HTR-8/SVneo (cell line): Measurements from ENCODE around the gene NAALADL1.
A peak's percentile ranks its signal among the peaks of the same experiment; 100 is the strongest.

Source experiments
- DNase-seq: peaks from one replicate; pipeline ENCODE4 v3.0.0; 2011; ENCODE audit warnings: low spot score, mixed read lengths; ENCODE audit not compliant: insufficient read length
- FAIRE-seq: peaks from 2 replicates; lab custom pipeline; 2011; peaks lifted over from hg19 to GRCh38; lab: Jason Lieb, UNC

Gene NAALADL1

GRCh38 chr11:65058419-65059054 lies at the start of gene NAALADL1:
Gene NAALADL1, minus strand, starts transcription at chr11:65058553. Its CDS starts 32 bp downstream, at chr11:65058521.
- no peak for DNase-seq
- FAIRE-seq = no peak

GRCh38 chr11:65107751-65108468 lies 49.6 kb upstream of the NAALADL1 start:
- DNase-seq (no peak), FAIRE-seq (no peak)

- DNase-seq = no peak
- no peak for FAIRE-seq
Observed at GRCh38 chr11:65107078-65107477, 48.7 kb upstream of the NAALADL1 start.

- FAIRE-seq (no peak), DNase-seq (no peak)
Observed at GRCh38 chr11:65104628-65105027, 46.3 kb upstream of the NAALADL1 start.

- DNase-seq = no peak
- FAIRE-seq = no peak
Observed at GRCh38 chr11:65103476-65103875, 45.1 kb upstream of the NAALADL1 start.

- no peak for FAIRE-seq
- DNase-seq = no peak
Observed at GRCh38 chr11:65102142-65103095, 44.1 kb upstream of the NAALADL1 start.

- FAIRE-seq (no peak), DNase-seq (no peak)
Observed at GRCh38 chr11:65100674-65101350, 42.5 kb upstream of the NAALADL1 start.

GRCh38 chr11:65096926-65097325 lies 38.6 kb upstream of the NAALADL1 start:
- DNase-seq (no peak), FAIRE-seq (no peak)

- FAIRE-seq = no peak
- peak; percentile 90 for DNase-seq
Observed at GRCh38 chr11:65095974-65096806, 37.8 kb upstream of the NAALADL1 start, which contains the start of gene VPS51. Gene VPS51, plus strand, starts transcription at chr11:65096214. Its CDS starts 37 bp downstream, at chr11:65096251.

GRCh38 chr11:65095427-65095826 lies 37.1 kb upstream of the NAALADL1 start:
- FAIRE-seq (no peak), DNase-seq (no peak)

GRCh38 chr11:65090628-65091027 lies 32.3 kb upstream of the NAALADL1 start:
- DNase-seq (no peak), FAIRE-seq (no peak)

- no peak for DNase-seq
- FAIRE-seq = no peak
Observed at GRCh38 chr11:65089621-65090020, 31.3 kb upstream of the NAALADL1 start.

- DNase-seq = no peak
- no peak for FAIRE-seq
Observed at GRCh38 chr11:65087827-65088226, 29.5 kb upstream of the NAALADL1 start.

GRCh38 chr11:65087216-65087615 lies 28.9 kb upstream of the NAALADL1 start:
- FAIRE-seq (no peak), DNase-seq (no peak)

GRCh38 chr11:65086809-65087208 lies 28.5 kb upstream of the NAALADL1 start:
- FAIRE-seq = no peak

GRCh38 chr11:65085446-65085845 lies 27.1 kb upstream of the NAALADL1 start:
- FAIRE-seq = no peak
- DNase-seq = no peak

More at GRCh38 chr11:65086809-65087208, 28.5 kb upstream of the NAALADL1 start:
- no peak for DNase-seq

- no peak for FAIRE-seq
- no peak for DNase-seq
Observed at GRCh38 chr11:65084598-65085375, 26.4 kb upstream of the NAALADL1 start.

GRCh38 chr11:65083834-65084597 lies 25.7 kb upstream of the NAALADL1 start, which contains the start of the genes CDCA5 and ZFPL1:
Gene CDCA5, minus strand, starts transcription at chr11:65084040. Its CDS starts 62 bp downstream, at chr11:65083978.
Gene ZFPL1, plus strand, starts transcription at chr11:65084222. Its CDS starts 477 bp downstream, at chr11:65084699.
- DNase-seq = peak; percentile 98
- peak; percentile 76 for FAIRE-seq
